IMR-90 (cell line): ENCODE measurements around the gene PTGES. TPM values are rescaled to one million over a fixed set of nuclear protein-coding genes. Genes with fewer than 3 reads are reported as not detected.
"Not testable (repeated sequence)": the region's sequence is repeated elsewhere in the genome, so short reads cannot be mapped to it uniquely, and the experiment has no call there.

Source experiments
- ATAC-seq: fragments of 200-7000 bp; cut with Tn5 transposase; 2 replicates; pipeline ENCODE4 v1.9.1; 2020; ENCODE audit warnings: low read depth, mild to moderate bottlenecking, moderate library complexity
- BruUV-seq: library from RNA; stranded (reverse); fragments of 400-500 nt; replicated peaks from 2 replicates; lab custom pipeline; 2021; lab: Mats Ljungman, UMichigan
- CTCF ChIA-PET: fragments of 300-600 bp; formaldehyde crosslinking; extraction: SDS; loops from one replicate; lab custom pipeline; 2021; ENCODE audit warnings: antibody characterized with exemption; lab: Yijun Ruan, JAX
- POLR2A ChIA-PET: fragments of 300-600 bp; sonication (Branson Sonifier 250); formaldehyde crosslinking; loops from one replicate; lab custom pipeline; 2022; ENCODE audit warnings: antibody characterized with exemption; ENCODE audit not compliant: unreplicated experiment; lab: Charles Lee
- DNase-seq: peaks from one replicate; pipeline ENCODE4 v3.0.0; 2013
- H2AFZ ChIP-seq: replicated peaks from 2 replicates; pipeline ENCODE3; 2013; ENCODE audit warnings: low read length, mild to moderate bottlenecking; ENCODE audit not compliant: poor library complexity
- H2AK5ac ChIP-seq: 2 replicates; pipeline ENCODE4 v1.6.1; 2013; ENCODE audit warnings: low read depth, low read length, inconsistent platforms
- H2AK9ac ChIP-seq: replicated peaks from 2 replicates; pipeline ENCODE3; 2013; ENCODE audit warnings: mild to moderate bottlenecking, low read depth, low read length, moderate library complexity; ENCODE audit not compliant: poor library complexity
- H2BK120ac ChIP-seq: 2 replicates; pipeline ENCODE4 v1.6.1; 2013; ENCODE audit warnings: low read depth, low read length, inconsistent platforms
- H2BK15ac ChIP-seq: 3 replicates; pipeline ENCODE4 v1.6.1; 2013; ENCODE audit warnings: low read depth, low read length, inconsistent platforms
- H2BK20ac ChIP-seq: 2 replicates; pipeline ENCODE4 v1.6.1; 2013; ENCODE audit warnings: low read depth, mild to moderate bottlenecking, inconsistent platforms, low read length, moderate library complexity
- H2BK5ac ChIP-seq: 2 replicates; pipeline ENCODE4 v1.6.1; 2013; ENCODE audit warnings: mild to moderate bottlenecking, low read depth, low read length, inconsistent platforms; ENCODE audit not compliant: poor library complexity, severe bottlenecking
- H3K14ac ChIP-seq: replicated peaks from 2 replicates; pipeline ENCODE4 v1.6.1; 2013; ENCODE audit warnings: low read depth, low read length, inconsistent platforms
- H3K18ac ChIP-seq: 2 replicates; pipeline ENCODE4 v1.6.1; 2013; ENCODE audit warnings: low read depth, low read length, control low read depth
- H3K23ac ChIP-seq: 2 replicates; pipeline ENCODE4 v1.6.1; 2013; ENCODE audit warnings: low read depth, low read length, inconsistent platforms
- H3K27ac ChIP-seq: 2 replicates; pipeline ENCODE4 v1.5.1; 2013; ENCODE audit warnings: mild to moderate bottlenecking, control low read depth, low read length; ENCODE audit not compliant: insufficient read depth
- H3K27me3 ChIP-seq: 2 replicates; pipeline ENCODE4 v1.6.1; 2013; ENCODE audit warnings: low read length; ENCODE audit not compliant: control insufficient read depth, insufficient read depth
- H3K36me3 ChIP-seq: 2 replicates; pipeline ENCODE4 v1.6.1; 2013; ENCODE audit warnings: low read length, mixed read lengths; ENCODE audit not compliant: control insufficient read depth, insufficient read depth
- H3K4ac ChIP-seq: 2 replicates; pipeline ENCODE4 v1.6.1; 2013; ENCODE audit warnings: low read depth, low read length, inconsistent platforms
- H3K4me1 ChIP-seq: 2 replicates; pipeline ENCODE4 v1.6.1; 2013; ENCODE audit warnings: low read length, mixed read lengths; ENCODE audit not compliant: control insufficient read depth, insufficient read depth
- H3K4me2 ChIP-seq: 2 replicates; pipeline ENCODE4 v1.6.1; 2013; ENCODE audit warnings: low read depth, mild to moderate bottlenecking, control low read depth, low read length, moderate library complexity
- H3K4me3 ChIP-seq: 2 replicates; pipeline ENCODE4 v1.5.1; 2013; ENCODE audit warnings: low read depth, mild to moderate bottlenecking, control low read depth, low read length, moderate library complexity; ENCODE audit not compliant: insufficient read depth
- H3K56ac ChIP-seq: 2 replicates; pipeline ENCODE4 v1.6.1; 2013; ENCODE audit warnings: low read length, inconsistent platforms; ENCODE audit not compliant: insufficient read depth; ENCODE audit errors: extremely low read depth
- H3K79me1 ChIP-seq, 2 experiments: 2 replicates each; pipeline ENCODE4 v1.6.1; 2013; ENCODE audit warnings: low read length in 2 of 2, inconsistent platforms in 1 of 2, low read depth in 1 of 2
- H3K9ac ChIP-seq: 2 replicates; pipeline ENCODE4 v1.6.1; 2013; ENCODE audit warnings: low read depth, low read length, control low read depth
- H3K9me1 ChIP-seq: 2 replicates; pipeline ENCODE4 v1.6.1; 2013; ENCODE audit warnings: low read length, inconsistent platforms; ENCODE audit not compliant: insufficient read depth
- H3K9me3 ChIP-seq: 2 replicates; pipeline ENCODE4 v1.6.1; 2013; ENCODE audit warnings: low read length; ENCODE audit not compliant: control insufficient read depth, insufficient read depth
- H4K20me1 ChIP-seq: 2 replicates; pipeline ENCODE4 v1.6.1; 2013; ENCODE audit warnings: low read length, inconsistent platforms; ENCODE audit not compliant: insufficient read depth
- H4K5ac ChIP-seq: 2 replicates; pipeline ENCODE4 v1.6.1; 2013; ENCODE audit warnings: mild to moderate bottlenecking, low read depth, low read length, control low read depth
- H4K8ac ChIP-seq, 2 experiments: 2 replicates each; pipeline ENCODE4 v1.6.1; 2013; ENCODE audit warnings: low read depth in 2 of 2, low read length in 2 of 2, control low read depth in 1 of 2, inconsistent platforms in 1 of 2
- H4K91ac ChIP-seq: 2 replicates; pipeline ENCODE4 v1.6.1; 2013; ENCODE audit warnings: low read depth, low read length, inconsistent platforms; ENCODE audit not compliant: insufficient read depth
- BHLHE40 ChIP-seq: fragments of 150-350 bp; IDR thresholded peaks from 2 replicates; pipeline ENCODE4 v1.6.1; 2016; ENCODE audit warnings: mild to moderate bottlenecking, low read depth, low read length
- MAFK ChIP-seq: IDR thresholded peaks from 2 replicates; pipeline ENCODE4 v1.6.1; 2012; ENCODE audit warnings: low read depth, low read length, improper control_type of control experiment
- USF2 ChIP-seq: fragments of 150-350 bp; IDR thresholded peaks from 2 replicates; pipeline ENCODE4 v1.6.1; 2017; ENCODE audit warnings: mild to moderate bottlenecking, antibody characterized with exemption, low read length, low read depth
- WGBS, 2 experiments: methylation state at CpG; one replicate each; pipeline versions ENCODE4 v1.1.5 to v1.1.7; 2013; ENCODE audit warnings: missing lambda C conversion rate in 2 of 2; ENCODE audit not compliant: insufficient read length in 1 of 2; ENCODE audit errors: extremely low coverage in 2 of 2; 5-methylcytosine and 5-hydroxymethylcytosine counted together
- dilution Hi-C: fragments of 300-500 bp; cut with HindIII; formaldehyde crosslinking; loops from one replicate; pipeline ENCODE4 v1.14.3; 2018; ENCODE audit warnings: low sequenced_read_pairs; ENCODE audit not compliant: unreplicated experiment
- in situ Hi-C: fragments of 300-500 bp; cut with MboI; formaldehyde crosslinking; loops from 3 replicates; pipeline ENCODE4 v1.14.3; 2019; ENCODE audit warnings: low sequenced_read_pairs, inconsistent platforms, mixed read lengths
- intact Hi-C: fragments of 100-400 bp; cut with micrococcal nuclease; formaldehyde crosslinking; loops from 2 replicates; pipeline ENCODE4 v1.10.0; 2022
- polyA plus RNA-seq, 3 experiments: library from polyadenylated mRNA; depleted of rRNA; stranded (reverse); fragments of >200 nt; gene quantifications; 2 replicates each; pipeline ENCODE4 v1.2.3, GENCODE V29; 2012; ENCODE audit warnings: low replicate concordance in 1 of 3
- total RNA-seq: library from RNA; depleted of rRNA; stranded (reverse); fragments of >200 nt; gene quantifications from 2 replicates; pipeline ENCODE4 v1.2.3, GENCODE V29; 2012

The PTGES gene
- total and polyA plus RNA-seq, 2 of the 4 experiments (the other 2 are of a cell fraction) = 3.2 to 6.3 TPM

GRCh38 chr9:129749575-129749974 is 3.3 kb downstream of the PTGES start:
- WGBS, 2 experiments = 100% methylated on average over 4 of the region's 6 CpGs; no CpG with 5 or more reads in 1 of the 2 experiments
- H4K5ac ChIP-seq = no peak overlapping the region
- H3K56ac ChIP-seq = no peak overlapping the region
- no peak overlapping the region for H4K8ac ChIP-seq
- peaks cover 8% of the 10 kb centered on the region for H3K36me3 ChIP-seq
- H3K27me3 ChIP-seq = no peaks in the 10 kb centered on the region
- ChIA-PET POLR2A (no interaction called here), CTCF (interaction anchor here (0.8 to 1.0 kb wide), 2 partner anchors 12 to 121 kb away, joined by 3 read pairs; no protein-coding TSS in a partner anchor)
- H3K4me1 ChIP-seq = peaks cover 17% of the 10 kb centered on the region
- no peak overlapping the region for H3K4ac ChIP-seq
- no peak overlapping the region for H2BK120ac ChIP-seq
- no peak overlapping the region for H4K91ac ChIP-seq
- no TSS peak for BruUV-seq
- no peak overlapping the region for H2AK9ac ChIP-seq
- in situ Hi-C loops (no loop called here), intact Hi-C loops (no loop called here), dilution Hi-C loops (no loop called here)
- no peak overlapping the region for H2AFZ ChIP-seq
- no peak overlapping the region for H2BK20ac ChIP-seq
- peak overlapping the region; percentile 51; the same call in 1 of the 2 replicates for H2AK5ac ChIP-seq
- H3K18ac ChIP-seq = no peak overlapping the region
- peaks cover 0 to 3% of the 10 kb centered on the region in 2 experiments; a peak in 2 of 4 replicates for H3K79me1 ChIP-seq
- H3K9me1 ChIP-seq = no peaks in the 10 kb centered on the region; the same call in none of the 2 replicates
- ATAC-seq (no peak), DNase-seq (no peak)
- TF ChIP-seq USF2 = no peak
- TF ChIP-seq MAFK = no peak
- TF ChIP-seq BHLHE40 = no peak
- no peak overlapping the region for H2BK5ac ChIP-seq
- no peak overlapping the region for H3K23ac ChIP-seq
- no peak overlapping the region for H3K27ac ChIP-seq
- H3K9me3 ChIP-seq = no peaks in the 10 kb centered on the region
- H2BK15ac ChIP-seq = no peak overlapping the region
- 0 out of 2 replicates have a peak, but pooled peaks cover 3% of the 10 kb centered on the region for H4K20me1 ChIP-seq
- H3K9ac ChIP-seq = no peak overlapping the region
- no peak overlapping the region for H3K4me2 ChIP-seq
- no peak overlapping the region for H3K4me3 ChIP-seq
- H3K14ac ChIP-seq = no peak overlapping the region

- H3K9me1 ChIP-seq, H3K4me3 ChIP-seq, H4K20me1 ChIP-seq, H3K18ac ChIP-seq, H3K56ac ChIP-seq, BruUV-seq, dilution Hi-C loops, H2AFZ ChIP-seq, H3K14ac ChIP-seq, in situ Hi-C loops, H3K36me3 ChIP-seq, H3K4me2 ChIP-seq, POLR2A ChIA-PET, H4K8ac ChIP-seq, H4K91ac ChIP-seq, DNase-seq, H2BK15ac ChIP-seq, H3K79me1 ChIP-seq, H3K9me3 ChIP-seq, H2BK20ac ChIP-seq, H3K27ac ChIP-seq, H3K9ac ChIP-seq, H2AK9ac ChIP-seq, H2BK5ac ChIP-seq, H4K5ac ChIP-seq, H3K23ac ChIP-seq, intact Hi-C loops, H3K27me3 ChIP-seq, ATAC-seq: not testable (repeated sequence)
- peaks cover 17% of the 10 kb centered on the region for H3K4me1 ChIP-seq
- H3K4ac ChIP-seq = peak overlapping the region; percentile 25; the same call in 1 of the 2 replicates
- no CpG with 5 or more reads among the region's 4 CpGs for WGBS, 2 experiments
- H2AK5ac ChIP-seq = peak overlapping the region; percentile 81
- peak overlapping the region; percentile 34; the same call in 1 of the 2 replicates for H2BK120ac ChIP-seq
- CTCF ChIA-PET = interaction anchor here (0.6 to 1.0 kb wide), 3 partner anchors 11 to 606 kb away, joined by 3 read pairs; no protein-coding TSS in a partner anchor
These were observed 3.8 kb downstream of the PTGES start for GRCh38 chr9:129749052-129749451.
